NCI-H748 (cell line): Measurements from ENCODE around the gene NDUFA8.
"Not testable (repeated sequence)": the region's sequence is repeated elsewhere in the genome, so short reads cannot be mapped to it uniquely, and the experiment has no call there.

Experiments used
- DNase-seq: peaks from one replicate; lab custom pipeline; 2025; ENCODE audit not compliant: unreplicated experiment; lab: John Stamatoyannopoulos, UW

NDUFA8 gene

GRCh38 chr9:122122468-122122867 lies 37.1 kb downstream of the NDUFA8 start:
- no peak for DNase-seq

DNA sequence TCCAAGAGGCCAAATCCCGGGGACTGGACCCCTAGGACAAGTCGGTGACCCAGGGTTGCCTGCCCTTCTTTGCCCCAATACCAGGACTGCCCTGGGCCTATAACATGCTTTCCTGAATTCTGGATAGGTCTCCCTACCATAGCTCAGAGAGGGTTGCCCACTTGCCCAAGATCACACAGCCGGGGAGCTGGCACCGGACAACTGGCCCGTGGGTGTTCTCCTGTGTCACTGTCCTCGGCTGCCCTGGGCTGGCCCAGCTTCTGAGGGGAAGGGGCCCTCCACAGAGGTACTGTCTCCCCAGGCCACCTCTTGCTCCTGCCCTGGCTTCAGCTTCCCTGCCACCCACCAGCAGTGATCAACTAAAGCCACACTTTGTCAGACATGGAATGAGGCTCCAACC lies 37.6 kb downstream of the NDUFA8 start:
- no peak for DNase-seq

- DNase-seq = no peak
Observed at GRCh38 chr9:122121391-122121790, 38.2 kb downstream of the NDUFA8 start.

- DNase-seq = no peak
Observed at GRCh38 chr9:122120316-122121071, 39.1 kb downstream of the NDUFA8 start.

- DNase-seq = no peak
Observed at GRCh38 chr9:122119721-122120120, 39.9 kb downstream of the NDUFA8 start.

DNA sequence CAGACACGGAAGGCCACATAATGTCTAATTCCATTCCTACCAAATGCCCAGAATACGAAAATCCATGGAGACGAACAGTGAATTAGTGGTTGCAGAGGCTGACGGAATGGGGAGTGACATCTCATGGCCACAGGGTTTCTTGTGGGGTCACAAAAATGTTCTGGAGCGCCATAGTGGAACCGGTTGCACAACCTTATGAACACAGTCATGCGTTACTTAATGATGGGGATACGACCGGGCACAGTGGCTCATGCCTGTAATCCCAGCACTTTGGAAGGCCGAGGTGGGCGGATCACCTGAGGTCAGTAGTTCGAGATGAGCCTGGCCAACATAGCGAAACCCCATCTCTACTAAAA lies 40.4 kb downstream of the NDUFA8 start:
- DNase-seq = no peak

DNA sequence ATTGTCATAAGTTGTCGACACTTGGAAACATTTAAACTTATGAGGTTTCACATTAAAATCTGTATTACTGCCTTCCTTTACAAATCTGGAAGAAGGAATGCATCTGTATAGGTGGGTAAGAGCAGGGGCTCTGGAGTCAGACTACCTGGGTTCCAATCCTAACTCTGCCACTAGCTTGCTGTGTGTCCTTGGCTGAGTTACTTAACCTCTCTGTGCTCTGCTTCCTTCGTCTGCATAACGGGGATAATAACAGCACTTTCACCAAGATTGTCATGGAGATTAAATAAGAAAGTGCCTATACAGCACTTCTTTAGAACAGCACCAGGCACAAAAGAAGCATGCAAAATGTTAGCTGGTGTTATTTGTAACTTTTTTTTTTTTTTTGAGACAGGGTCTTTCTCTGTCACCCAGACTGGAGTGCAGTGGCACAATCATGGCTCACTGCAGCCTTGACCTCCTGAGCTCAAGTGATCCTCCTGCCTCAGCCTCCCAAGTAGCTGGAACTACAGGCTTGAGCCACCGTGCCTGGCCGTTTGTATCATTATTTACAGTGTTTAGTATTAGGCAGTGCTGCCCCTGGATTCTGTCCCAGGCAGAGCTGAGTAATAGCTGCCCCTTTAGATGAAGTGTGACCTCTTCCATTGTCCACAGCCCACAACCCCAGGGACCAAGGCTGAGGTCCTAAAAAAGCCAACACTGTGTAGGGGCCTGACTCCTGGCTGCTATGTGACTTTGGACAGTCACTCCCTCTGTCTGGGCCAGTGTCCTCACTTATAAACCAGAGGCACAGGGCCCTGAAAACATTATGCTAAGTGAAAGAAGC lies 41.0 kb downstream of the NDUFA8 start:
- DNase-seq = no peak

- not testable (repeated sequence) for DNase-seq
Observed at GRCh38 chr9:122117241-122117640, 42.3 kb downstream of the NDUFA8 start.

DNA sequence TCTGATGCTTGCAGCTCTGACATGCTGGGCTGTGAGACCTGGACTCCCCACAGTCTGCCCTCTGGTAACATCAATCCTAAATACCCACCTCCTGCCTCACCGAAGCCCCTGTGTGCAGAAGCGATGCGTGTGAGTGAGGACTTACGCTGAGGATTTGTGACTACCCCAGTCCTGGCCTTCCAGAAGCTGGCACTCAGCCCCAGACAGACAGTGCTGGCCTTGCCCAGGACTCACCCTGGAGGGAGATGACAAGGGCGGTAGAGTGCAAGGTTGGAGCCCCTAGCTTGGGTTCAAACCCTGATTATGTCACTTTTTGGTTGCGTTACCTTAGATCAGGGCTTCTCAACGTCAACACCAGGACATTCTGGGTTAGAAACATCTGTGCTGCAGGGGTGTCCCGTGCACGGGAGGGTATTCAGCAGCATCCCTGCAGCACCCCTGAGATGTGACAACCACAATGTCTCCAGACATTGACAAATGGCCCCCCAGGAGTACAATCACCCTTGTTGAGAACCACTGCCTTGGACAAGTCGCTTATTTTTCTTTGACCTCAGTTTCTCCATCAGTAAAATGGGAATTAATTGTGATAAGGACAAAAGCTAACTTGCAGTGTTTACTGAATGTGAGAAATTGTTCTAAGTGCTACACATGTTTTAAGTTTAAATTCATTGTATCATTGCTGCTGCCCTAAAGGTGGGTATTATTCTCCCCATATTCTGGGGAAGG lies 43.0 kb downstream of the NDUFA8 start:
- DNase-seq = no peak

- DNase-seq = no peak
Observed at GRCh38 chr9:122116040-122116439, 43.5 kb downstream of the NDUFA8 start.

- DNase-seq = no peak
Observed at GRCh38 chr9:122115176-122116035, 44.2 kb downstream of the NDUFA8 start.

GRCh38 chr9:122113574-122113973 lies 46.0 kb downstream of the NDUFA8 start:
- no peak for DNase-seq

- no peak for DNase-seq
Observed at GRCh38 chr9:122112238-122112637, 47.3 kb downstream of the NDUFA8 start.

DNA sequence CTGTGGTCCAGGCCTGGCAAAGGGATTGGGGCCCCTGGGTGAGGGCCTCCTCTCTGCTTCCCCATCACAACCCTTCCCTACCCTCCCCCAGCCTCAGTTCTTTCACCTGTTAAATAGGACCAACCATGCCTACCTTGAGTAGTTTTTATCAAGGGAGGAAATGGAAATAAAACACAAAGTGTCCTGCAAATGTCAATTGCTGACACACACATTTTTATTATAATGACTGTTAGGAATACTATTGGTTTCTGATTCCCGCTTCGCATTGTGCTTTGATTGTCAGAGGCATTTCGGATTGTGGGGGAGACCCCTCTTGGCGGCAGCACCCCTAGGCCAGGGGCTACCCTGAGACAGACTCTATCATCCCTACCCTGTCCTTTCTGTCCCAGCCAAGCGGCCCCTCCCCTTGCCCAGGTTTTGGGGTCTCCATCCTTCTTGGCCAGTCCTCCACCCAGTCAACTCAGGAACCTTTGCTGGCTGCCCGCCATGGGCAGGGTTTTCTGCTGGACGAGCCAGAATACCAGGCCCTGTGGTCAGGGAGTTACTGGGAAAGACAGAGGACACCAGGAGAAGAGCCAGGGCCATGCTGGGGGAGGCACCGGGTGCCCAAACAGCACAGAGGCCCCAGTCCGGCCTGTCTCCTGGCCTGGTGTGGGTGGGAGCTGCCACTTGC lies 48.0 kb downstream of the NDUFA8 start:
- no peak for DNase-seq

DNA sequence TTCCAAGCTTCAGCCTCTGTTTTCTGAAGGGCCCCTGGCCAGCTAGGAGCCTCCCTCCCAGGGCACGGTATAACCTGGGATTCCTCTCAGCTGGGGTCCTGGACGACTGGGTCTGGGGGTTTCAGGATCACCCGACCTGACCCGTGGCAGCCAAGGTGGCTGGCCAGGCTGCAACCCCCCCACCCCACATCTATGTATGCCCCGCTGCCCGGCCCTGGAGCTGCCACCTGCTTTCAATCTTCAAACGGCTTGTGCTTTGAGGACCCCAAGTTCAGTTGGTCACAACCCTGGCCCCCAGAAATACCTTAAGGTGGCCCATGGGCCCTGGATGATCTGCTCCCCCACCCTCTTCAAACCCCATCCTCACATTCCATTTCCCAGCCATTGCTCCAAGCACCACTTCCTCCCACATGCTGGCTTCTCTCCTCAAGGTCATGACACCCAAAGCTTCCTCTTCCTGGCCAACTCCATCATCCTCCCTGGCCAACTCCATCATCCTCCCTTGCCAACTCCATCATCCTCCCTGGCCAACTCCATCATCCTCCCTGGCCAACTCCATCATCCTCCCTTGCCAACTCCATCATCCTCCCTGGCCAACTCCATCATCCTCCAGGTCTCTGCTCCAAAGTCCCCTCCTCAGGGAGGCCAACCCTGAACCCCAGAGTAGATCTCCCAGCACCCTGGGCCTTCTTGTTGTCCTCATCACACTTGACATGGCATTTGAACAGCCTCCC lies 49.3 kb downstream of the NDUFA8 start:
- DNase-seq = no peak

DNA sequence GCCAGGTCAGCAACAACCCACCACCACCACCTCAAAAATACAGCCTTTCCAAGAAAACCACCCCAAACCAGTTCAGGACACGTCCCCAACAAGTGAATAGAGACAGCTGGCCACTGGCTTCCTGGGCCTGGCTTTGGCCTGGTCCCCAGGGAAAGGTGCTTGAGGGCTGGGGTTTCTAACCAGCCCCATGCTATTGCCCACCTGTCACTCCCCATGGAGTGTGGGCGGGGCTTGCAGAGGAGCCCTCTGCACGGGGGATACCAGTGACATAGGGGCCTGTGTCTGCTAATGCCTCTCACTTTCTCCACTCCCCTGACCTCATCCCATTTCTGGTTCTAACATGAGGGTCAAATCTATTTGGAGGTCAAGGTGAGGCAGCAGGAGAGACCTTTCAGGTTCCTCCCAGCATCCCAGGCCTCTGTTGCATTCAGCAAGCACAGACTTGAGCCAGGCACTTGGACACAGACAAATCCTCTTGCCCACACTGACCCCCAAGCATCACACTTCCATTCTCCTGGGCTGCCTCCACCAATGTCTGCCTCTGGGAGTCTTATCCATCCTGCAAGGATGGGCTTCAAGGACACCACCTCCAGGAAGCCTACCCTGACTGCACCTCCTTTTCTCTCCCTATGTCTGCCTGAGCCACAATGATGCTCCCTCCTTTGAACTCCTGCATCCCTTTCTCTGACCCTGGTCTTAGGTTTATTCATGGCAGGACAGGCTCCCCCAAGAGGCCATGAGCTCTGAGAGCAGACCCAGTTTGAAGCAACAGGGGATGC lies 50.4 kb downstream of the NDUFA8 start:
- DNase-seq = no peak

DNA sequence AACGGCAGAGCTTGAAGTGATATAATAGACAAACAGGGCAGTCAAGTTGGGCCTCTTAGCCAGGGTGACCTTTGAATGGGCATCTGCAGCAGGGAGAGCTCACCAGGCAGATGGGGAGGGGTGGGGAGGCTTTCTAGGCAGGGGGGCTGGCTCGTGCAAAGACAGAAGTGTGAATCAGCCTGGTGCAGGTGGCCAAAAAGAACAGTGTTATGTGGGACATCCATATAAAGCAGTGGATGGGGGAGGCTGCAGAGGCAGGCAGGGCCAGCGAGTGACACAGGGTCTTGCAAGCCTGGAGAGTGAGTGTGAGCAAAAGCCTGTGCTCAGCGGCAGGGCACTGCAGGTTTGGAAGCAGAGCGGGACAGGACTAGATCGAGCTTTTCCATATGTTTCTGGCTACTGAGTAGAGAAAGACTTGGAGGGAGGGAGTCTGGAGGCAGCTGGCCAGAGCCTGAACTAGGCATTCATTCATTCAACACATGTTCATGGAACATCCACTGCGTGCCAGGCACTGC lies 52.2 kb downstream of the NDUFA8 start:
- no peak for DNase-seq

DNA sequence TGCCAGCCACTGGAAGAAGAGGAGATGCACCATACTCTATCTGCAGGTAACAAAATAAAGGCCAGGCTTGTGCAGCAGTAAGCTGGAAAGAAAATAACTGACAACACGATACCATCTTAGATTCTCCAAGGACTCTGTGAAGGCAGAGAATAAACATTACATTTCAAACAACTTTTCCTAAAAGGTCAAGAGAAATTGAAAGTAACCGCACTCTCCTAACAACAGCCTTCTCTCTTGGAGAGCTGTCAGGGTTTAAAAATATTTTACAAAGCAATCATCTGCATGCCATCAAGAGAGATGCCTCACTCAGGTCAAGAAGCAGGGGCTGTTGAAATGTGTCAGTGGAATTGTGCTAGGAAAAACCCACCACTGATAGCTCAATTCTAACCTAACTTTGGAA lies 53.0 kb downstream of the NDUFA8 start:
- no peak for DNase-seq

- no peak for DNase-seq
Observed at GRCh38 chr9:122103985-122104384, 55.6 kb downstream of the NDUFA8 start.
